Naive thymus-derived CD8-positive, alpha-beta T cell (primary cell): ENCODE results near the gene CREB3L1. TPM values are rescaled to one million over a fixed set of nuclear protein-coding genes. Genes with fewer than 3 reads are reported as not detected.
A peak's percentile ranks its signal among the peaks of the same experiment; 100 is the strongest.

Source experiments
- ATAC-seq, 2 donors: fragments of 150-1000 bp; cut with Tn5 transposase in 1 of 2; sonication (Bioruptor Pico), chemical (Tn5 transposase) in 1 of 2; 1 replicate in 1 of 2; 2 replicates in 1 of 2; pipeline ENCODE4 v1.10.0; 2021; ENCODE audit warnings: mild to moderate bottlenecking in 2 of 2, moderate library complexity in 2 of 2
- POLR2A ChIA-PET: fragments of 350-600 bp; sonication (Branson Sonifier 250); formaldehyde crosslinking; loops from one replicate; lab custom pipeline; 2021; ENCODE audit warnings: antibody characterized with exemption; lab: Charles Lee
- DNase-seq, 10 donors: peaks; one replicate each; pipeline versions ENCODE4 v3.0.0 to v3.0.0-alpha.2; 2020 to 2022
- H3K27ac Mint-ChIP-seq, 10 donors: one replicate each; pipeline ENCODE4 v1.8.0; 2020 to 2022; ENCODE audit warnings: mild to moderate bottlenecking in 10 of 10, mixed read lengths in 10 of 10, moderate library complexity in 4 of 10, inconsistent platforms in 1 of 10
- H3K27me3 Mint-ChIP-seq, 5 donors: one replicate each; pipeline ENCODE4 v1.8.0; 2021 to 2022; ENCODE audit warnings: mixed read lengths in 5 of 5
- H3K36me3 Mint-ChIP-seq, 3 donors: one replicate each; pipeline ENCODE4 v1.8.0; 2020 to 2022; ENCODE audit warnings: mixed read lengths in 3 of 3, mild to moderate bottlenecking in 2 of 3, inconsistent platforms in 1 of 3
- H3K4me1 Mint-ChIP-seq, 4 donors: one replicate each; pipeline ENCODE4 v1.8.0; 2021 to 2022; ENCODE audit warnings: mixed read lengths in 4 of 4
- H3K4me3 Mint-ChIP-seq, 10 donors: one replicate each; pipeline ENCODE4 v1.8.0; 2020 to 2022; ENCODE audit warnings: mild to moderate bottlenecking in 10 of 10, mixed read lengths in 10 of 10, moderate library complexity in 6 of 10, inconsistent platforms in 1 of 10
- H3K9me3 Mint-ChIP-seq, 9 donors: one replicate each; pipeline ENCODE4 v1.8.0; 2020 to 2022; ENCODE audit warnings: mixed read lengths in 9 of 9, mild to moderate bottlenecking in 3 of 9, inconsistent platforms in 1 of 9, moderate library complexity in 1 of 9
- polyA plus RNA-seq, 3 donors: library from polyadenylated mRNA; unstranded; fragments of 300-500 nt; fragmentation: Illumina TruSeq; gene quantifications; one replicate each; pipeline ENCODE4 v1.2.3, GENCODE V29; 2021
- total RNA-seq, 8 experiments: library from RNA in 2 of 8; stranded (reverse) in 2 of 8; gene quantifications; one replicate each; pipeline ENCODE4 v1.2.3 and lab custom pipeline; 2021 to 2026

CREB3L1 gene
- total and polyA plus RNA-seq, 5 experiments from 2014 or later = not detected

DNA sequence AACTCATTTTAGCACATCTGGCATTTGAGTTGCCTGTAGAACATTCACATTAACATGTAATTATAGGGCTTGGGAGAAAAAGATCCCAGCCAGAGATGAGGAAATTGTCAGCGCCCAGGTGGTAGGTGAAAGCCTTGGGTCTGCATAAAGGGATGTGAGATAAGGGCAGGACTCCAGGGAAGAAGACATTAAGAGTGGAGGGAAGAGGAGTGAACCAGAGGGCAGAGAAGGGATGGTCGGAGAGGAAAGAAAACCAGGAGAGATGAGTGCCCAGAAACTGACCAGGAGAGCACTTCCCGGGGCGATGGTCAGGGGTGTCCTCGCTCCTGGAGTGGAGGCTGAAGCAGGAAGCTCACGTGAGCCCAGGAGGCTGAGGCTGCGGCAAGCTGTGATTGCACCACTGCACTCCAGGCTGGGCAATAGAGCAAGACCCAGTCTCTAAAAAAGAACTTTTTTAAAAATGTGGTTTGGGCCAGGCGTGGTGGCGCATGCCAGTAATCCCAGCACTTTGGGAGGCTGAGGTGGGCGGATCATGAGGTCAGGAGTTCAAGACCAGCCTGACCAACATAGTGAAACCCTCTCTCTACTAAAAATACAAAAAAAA lies 49.5 kb downstream of the CREB3L1 start:
- no peak overlapping the region for H3K4me3 Mint-ChIP-seq
- DNase-seq = no peak
- H3K36me3 Mint-ChIP-seq = no peaks in the 10 kb centered on the region
- peaks cover 27 to 49% (median 33%) of the 10 kb centered on the region in 4 donors for H3K4me1 Mint-ChIP-seq
- H3K27ac Mint-ChIP-seq = peak overlapping the region in 7 of 10 donors; percentile 1 to 87 (median 66)
- peaks cover 0 to 21% (median 0%) of the 10 kb centered on the region in 5 donors for H3K27me3 Mint-ChIP-seq
- no peak for ATAC-seq
- POLR2A ChIA-PET = interaction anchor here (1.6 kb wide), 1 partner anchor 9 kb away, joined by 5 read pairs; no protein-coding TSS in a partner anchor
- H3K9me3 Mint-ChIP-seq = no peaks in the 10 kb centered on the region

DNA sequence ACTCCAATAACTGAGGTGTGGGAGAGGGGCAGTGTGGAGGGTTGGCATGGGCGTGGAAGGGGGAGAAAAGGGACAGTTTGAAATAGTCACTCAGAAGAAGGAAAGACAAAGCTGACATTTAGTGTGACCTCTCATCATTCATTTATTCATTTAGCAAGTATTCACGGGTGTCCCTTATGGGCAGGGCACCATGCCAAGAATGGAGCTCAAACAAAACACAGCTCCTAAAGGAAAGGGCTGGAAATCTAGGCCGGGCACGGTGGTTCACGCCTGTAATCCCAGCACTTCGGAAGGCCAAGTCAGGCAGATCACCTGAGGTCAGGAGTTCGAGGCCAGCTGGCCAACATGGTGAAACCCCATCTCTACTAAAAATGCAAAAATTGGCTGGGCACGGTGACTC lies 50.4 kb downstream of the CREB3L1 start:
- ATAC-seq (no peak), DNase-seq (no peak)
- Mint-ChIP-seq H3K4me1 (peaks cover 28 to 49% (median 39%) of the 10 kb centered on the region in 4 donors), H3K9me3 (no peaks in the 10 kb centered on the region), H3K27ac (peak overlapping the region in 4 of 10 donors; percentile 53 to 74 (median 66)), H3K36me3 (no peaks in the 10 kb centered on the region), H3K27me3 (peaks cover 0 to 21% (median 0%) of the 10 kb centered on the region in 5 donors), H3K4me3 (no peak overlapping the region)
- POLR2A ChIA-PET = interaction anchor here (0.6 to 9.1 kb wide), 4 partner anchors 9 to 967 kb away, joined by 3 to 303 read pairs (median 6); partner anchors contain the start of gene DGKZ

DNA sequence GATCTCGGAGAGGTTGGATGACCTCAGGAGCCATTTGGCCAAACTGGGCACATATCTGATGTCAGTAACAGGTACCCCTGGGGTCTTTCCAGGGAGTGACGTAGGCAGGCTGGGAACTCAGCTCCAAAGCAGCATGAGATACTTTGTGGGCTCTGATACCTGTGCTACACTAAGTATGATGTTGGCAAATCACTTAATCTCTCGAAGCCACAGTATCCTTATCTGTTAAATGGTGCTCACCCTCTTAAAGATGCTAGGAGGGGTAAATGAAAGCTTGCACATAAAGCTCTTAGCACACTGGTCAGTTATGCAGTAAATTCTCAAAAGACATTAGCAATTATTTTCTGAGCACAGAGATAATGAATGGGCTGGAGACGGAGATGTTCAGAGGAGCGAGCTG lies 52.7 kb downstream of the CREB3L1 start:
- DNase-seq (no peak), ATAC-seq (no peak)
- peaks cover 30 to 67% (median 57%) of the 10 kb centered on the region in 4 donors for H3K4me1 Mint-ChIP-seq
- POLR2A ChIA-PET = interaction anchor here (0.5 to 9.1 kb wide), 5 partner anchors 10 to 30 kb away, joined by 3 to 303 read pairs (median 8); partner anchors contain the start of gene DGKZ
- no peaks in the 10 kb centered on the region for H3K36me3 Mint-ChIP-seq
- H3K27ac Mint-ChIP-seq = peak overlapping the region; percentile 71 to 99 (median 96)
- H3K27me3 Mint-ChIP-seq = peaks cover 0 to 23% (median 0%) of the 10 kb centered on the region in 5 donors
- no peaks in the 10 kb centered on the region for H3K9me3 Mint-ChIP-seq
- H3K4me3 Mint-ChIP-seq = peak overlapping the region; percentile 65 to 96 (median 86)

DNA sequence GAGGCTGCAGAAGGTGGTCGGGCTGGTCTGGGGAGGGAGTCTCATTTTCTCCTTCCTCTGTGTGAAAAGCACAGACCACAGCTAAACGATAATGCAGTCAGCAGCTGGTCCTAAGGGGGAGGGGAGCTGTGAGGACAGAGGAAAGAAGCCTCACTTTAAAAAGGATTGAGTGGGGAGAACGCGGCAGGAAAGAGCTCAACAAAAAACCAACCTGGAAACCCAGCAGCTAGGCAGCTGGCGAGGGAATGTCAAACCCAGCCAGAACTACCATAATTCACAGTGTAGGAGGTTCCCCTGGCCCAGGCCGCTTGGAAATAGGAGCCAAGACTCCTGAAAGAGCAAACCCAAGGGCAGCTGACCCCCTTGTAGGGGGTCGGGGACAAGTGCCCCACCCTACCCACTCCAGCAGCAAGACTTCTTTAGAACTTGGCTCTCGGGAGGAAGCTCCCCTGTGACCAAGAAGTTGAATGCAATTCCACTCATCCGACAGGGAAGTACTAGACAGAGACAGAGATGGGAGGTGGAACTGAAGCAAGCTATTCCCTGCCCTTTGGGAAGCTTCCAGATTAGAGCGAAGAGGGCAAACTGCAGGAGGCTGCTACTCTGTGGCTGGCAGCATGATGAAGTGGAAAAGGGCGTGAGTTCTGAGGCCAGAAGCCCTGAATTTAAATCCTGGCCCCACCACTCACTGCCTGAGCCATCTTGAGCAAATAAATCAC lies 53.3 kb downstream of the CREB3L1 start:
- DNase-seq = no peak
- Mint-ChIP-seq H3K27me3 (peaks cover 0 to 23% (median 0%) of the 10 kb centered on the region in 5 donors), H3K4me1 (peaks cover 30 to 69% (median 60%) of the 10 kb centered on the region in 4 donors), H3K27ac (peak overlapping the region; percentile 71 to 99 (median 96)), H3K4me3 (peak overlapping the region; percentile 74 to 96 (median 87)), H3K9me3 (no peaks in the 10 kb centered on the region), H3K36me3 (no peaks in the 10 kb centered on the region)
- no peak for ATAC-seq
- POLR2A ChIA-PET = interaction anchor here (0.7 to 9.1 kb wide), 8 partner anchors 10 to 89 kb away, joined by 3 to 303 read pairs (median 6); partner anchors contain the start of gene DGKZ

DNA sequence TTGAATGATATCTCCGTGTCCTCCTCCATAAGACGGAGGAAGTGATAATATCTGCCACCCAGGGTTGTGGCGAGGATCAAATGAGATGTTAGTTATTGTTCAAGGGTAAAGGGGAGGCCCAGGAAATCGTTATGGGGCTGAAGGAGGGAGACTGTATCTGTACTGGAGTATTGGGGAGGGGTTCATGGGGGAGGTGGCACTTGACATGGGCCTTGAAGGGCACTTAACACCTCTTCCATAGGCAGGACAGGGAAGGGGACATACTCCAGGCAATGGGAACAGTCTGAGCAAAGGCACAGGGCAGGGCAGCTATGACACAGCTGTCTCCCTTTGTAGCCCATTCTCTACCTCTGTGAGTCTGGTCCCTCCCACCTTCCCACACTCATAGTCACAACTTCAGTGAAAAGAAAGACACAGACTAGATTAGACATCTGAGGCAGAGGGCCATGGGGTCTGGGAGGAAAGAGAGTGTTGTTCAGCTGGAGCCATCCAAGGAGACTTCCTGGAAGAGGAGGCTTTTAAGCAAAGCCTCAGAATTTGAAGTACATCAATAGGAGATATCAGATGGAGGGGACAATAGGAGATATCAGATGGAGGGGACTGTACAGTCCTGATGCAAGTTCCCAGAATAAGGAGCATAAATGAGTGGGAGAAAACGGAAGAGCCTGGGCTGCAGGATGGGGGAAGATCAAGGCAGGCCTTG lies 54.0 kb downstream of the CREB3L1 start:
- H3K27me3 Mint-ChIP-seq = peaks cover 0 to 23% (median 0%) of the 10 kb centered on the region in 5 donors
- peak overlapping the region; percentile 74 to 96 (median 87) for H3K4me3 Mint-ChIP-seq
- no peaks in the 10 kb centered on the region for H3K9me3 Mint-ChIP-seq
- ATAC-seq (peak; percentile 76 to 81), DNase-seq (peak in 8 of 10 donors; percentile 53 to 82 (median 66))
- peaks cover 34 to 75% (median 65%) of the 10 kb centered on the region in 4 donors for H3K4me1 Mint-ChIP-seq
- POLR2A ChIA-PET = interaction anchor here (0.7 to 9.1 kb wide), 11 partner anchors 9 to 90 kb away, joined by 3 to 303 read pairs (median 4); partner anchors contain the start of gene DGKZ
- H3K27ac Mint-ChIP-seq = peak overlapping the region; percentile 71 to 99 (median 96)
- H3K36me3 Mint-ChIP-seq = peaks cover 0 to 4% (median 0%) of the 10 kb centered on the region in 3 donors

DNA sequence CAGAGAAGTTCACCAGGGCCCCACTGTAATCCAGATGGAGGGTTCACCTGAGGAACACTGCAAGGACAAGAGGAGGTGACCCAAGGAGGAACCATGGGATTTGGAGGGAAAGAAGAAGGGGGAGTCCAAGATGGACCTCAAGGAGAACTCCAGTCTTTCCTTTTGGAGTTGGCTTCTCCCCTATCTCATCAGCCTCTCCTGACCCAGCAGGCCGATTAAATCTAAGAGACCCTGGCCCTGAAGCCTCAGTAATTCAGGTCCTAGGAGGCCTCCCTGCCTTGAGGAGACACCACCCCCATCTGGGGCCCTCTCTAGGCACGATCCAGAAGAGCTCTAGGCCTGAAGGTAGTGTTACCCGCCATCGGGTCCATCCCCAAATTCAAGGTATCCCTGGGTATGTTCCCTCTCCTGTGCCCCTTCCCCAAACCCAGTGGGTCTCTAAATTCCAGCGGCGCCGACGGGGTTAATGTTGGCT lies 54.7 kb downstream of the CREB3L1 start:
- H3K27me3 Mint-ChIP-seq = peaks cover 0 to 18% (median 0%) of the 10 kb centered on the region in 5 donors
- peak overlapping the region; percentile 74 to 96 (median 87) for H3K4me3 Mint-ChIP-seq
- H3K36me3 Mint-ChIP-seq = peaks cover 0 to 7% (median 0%) of the 10 kb centered on the region in 3 donors
- no peaks in the 10 kb centered on the region for H3K9me3 Mint-ChIP-seq
- POLR2A ChIA-PET = interaction anchor here (0.7 to 9.1 kb wide), 10 partner anchors 8 to 89 kb away, joined by 3 to 303 read pairs (median 4); partner anchors contain the start of gene DGKZ
- peak overlapping the region; percentile 71 to 99 (median 96) for H3K27ac Mint-ChIP-seq
- ATAC-seq (peak in 1 of 2 donors; percentile 4), DNase-seq (no peak)
- peaks cover 29 to 73% (median 64%) of the 10 kb centered on the region in 4 donors for H3K4me1 Mint-ChIP-seq

DNA sequence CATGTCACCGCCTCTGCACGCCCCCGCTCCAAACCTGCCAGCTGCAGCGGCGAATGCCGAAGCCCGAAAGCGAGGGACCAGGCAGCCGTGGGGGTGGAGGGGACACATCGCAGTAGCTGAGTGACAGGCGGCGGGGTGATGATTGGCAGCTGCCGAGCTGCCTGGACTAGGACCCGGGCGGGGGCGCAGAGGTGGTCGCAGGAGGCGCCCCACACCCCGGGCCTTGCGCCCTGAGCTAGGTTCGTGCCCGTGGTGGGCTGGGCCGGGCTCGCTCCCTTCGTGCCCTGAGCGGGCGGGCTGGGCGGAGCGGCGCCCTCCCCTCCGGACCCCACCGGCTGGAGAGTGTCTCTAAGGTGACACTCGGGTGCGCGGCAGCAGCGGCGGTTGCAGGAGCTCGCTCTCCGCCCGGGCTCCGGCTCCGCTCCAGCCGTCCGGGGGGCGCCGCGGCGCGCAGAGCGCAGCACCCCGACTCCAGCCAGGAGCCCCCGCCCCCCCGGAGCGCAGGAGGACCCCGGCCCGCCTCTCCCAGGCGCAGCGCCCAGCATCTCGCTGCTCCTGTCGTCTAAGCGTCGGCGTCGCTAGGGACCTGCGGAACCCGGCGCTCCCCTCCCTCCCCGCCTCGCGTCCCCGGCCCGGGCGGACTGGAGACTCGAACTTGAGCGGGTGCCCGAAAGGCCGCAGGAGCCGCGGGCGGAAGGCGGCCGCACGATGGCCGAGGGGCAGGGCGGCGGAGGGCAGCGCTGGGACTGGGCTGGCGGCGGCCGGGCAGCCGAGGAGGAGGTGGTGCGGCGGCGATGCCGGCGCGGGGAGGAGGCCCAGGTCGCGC lies 55.3 kb downstream of the CREB3L1 start:
- Mint-ChIP-seq H3K9me3 (no peaks in the 10 kb centered on the region), H3K27me3 (peaks cover 0 to 18% (median 0%) of the 10 kb centered on the region in 5 donors), H3K4me3 (peak overlapping the region; percentile 78 to 96 (median 92)), H3K4me1 (peaks cover 27 to 73% (median 68%) of the 10 kb centered on the region in 4 donors), H3K36me3 (peaks cover 0 to 7% (median 0%) of the 10 kb centered on the region in 3 donors), H3K27ac (peak overlapping the region; percentile 83 to 99 (median 96))
- peak in 9 of 10 donors; percentile 38 to 74 (median 52) for DNase-seq
- ATAC-seq = peak; percentile 33 to 54
- POLR2A ChIA-PET = interaction anchor here (0.6 to 9.1 kb wide), 11 partner anchors 8 to 90 kb away, joined by 3 to 303 read pairs (median 4); partner anchors contain the start of gene DGKZ

DNA sequence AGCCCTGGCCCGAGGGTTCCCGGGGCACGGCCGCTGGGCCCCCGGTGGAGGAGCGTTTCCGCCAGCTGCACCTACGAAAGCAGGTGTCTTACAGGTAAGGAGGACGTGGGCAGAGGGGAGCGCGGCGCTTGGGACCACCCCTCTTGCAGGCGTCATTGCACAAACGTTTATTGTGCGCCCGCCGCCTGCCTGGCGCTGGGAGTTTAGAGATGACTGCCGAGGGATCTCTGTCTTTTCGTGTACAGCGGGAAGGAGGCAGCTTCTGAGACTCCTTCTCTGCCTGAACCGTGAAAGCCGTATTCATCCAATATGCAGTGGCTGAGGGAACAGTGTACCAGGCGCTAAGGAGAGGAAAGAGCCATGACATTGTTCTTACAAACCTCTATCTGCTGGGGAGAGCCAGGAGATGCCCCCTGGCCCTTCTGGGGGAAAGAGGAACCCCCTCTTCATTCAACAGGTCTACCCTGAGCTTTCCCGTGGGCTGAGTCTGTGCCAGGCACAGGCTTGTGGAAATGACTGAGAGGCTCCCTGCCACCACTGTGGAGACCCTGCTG lies 56.0 kb downstream of the CREB3L1 start:
- H3K27ac Mint-ChIP-seq = peak overlapping the region; percentile 69 to 94 (median 89)
- H3K4me1 Mint-ChIP-seq = peaks cover 27 to 75% (median 70%) of the 10 kb centered on the region in 4 donors
- peak overlapping the region; percentile 78 to 95 (median 88) for H3K4me3 Mint-ChIP-seq
- DNase-seq (peak in 6 of 10 donors; percentile 33 to 54 (median 45)), ATAC-seq (peak; percentile 19 to 29)
- POLR2A ChIA-PET = interaction anchor here (0.6 to 9.1 kb wide), 5 partner anchors 14 to 69 kb away, joined by 4 to 303 read pairs (median 6); partner anchors contain the start of gene DGKZ
- no peaks in the 10 kb centered on the region for H3K9me3 Mint-ChIP-seq
- H3K36me3 Mint-ChIP-seq = peaks cover 0 to 9% (median 0%) of the 10 kb centered on the region in 3 donors
- peaks cover 0 to 18% (median 0%) of the 10 kb centered on the region in 5 donors for H3K27me3 Mint-ChIP-seq

DNA sequence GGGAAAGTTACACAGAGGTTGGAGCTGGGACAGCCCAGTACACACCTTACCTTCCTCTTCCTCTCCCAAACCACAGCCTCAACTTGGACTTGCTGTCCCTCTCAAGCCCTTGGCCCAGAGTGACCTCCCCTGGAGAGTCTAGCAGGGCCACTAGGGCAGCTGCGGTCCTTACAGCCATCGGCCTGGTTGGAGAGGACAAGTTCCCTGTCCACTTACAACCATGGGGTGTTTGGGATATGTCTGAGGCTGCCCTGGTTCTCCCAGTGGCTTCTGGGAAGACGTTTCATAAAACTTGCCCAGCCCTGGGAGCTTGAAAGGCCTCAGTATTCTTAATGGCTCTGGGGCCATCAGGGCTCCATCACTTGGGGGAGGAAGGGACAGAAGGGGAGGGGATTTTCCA lies 56.7 kb downstream of the CREB3L1 start:
- peaks cover 0 to 9% (median 0%) of the 10 kb centered on the region in 3 donors for H3K36me3 Mint-ChIP-seq
- H3K4me3 Mint-ChIP-seq = peak overlapping the region; percentile 78 to 95 (median 88)
- H3K27ac Mint-ChIP-seq = peak overlapping the region in 6 of 10 donors; percentile 27 to 94 (median 80)
- POLR2A ChIA-PET = interaction anchor here (6.4 to 9.1 kb wide), 2 partner anchors 15 kb away, joined by 85 to 303 read pairs; partner anchors contain the start of gene DGKZ
- H3K27me3 Mint-ChIP-seq = peaks cover 0 to 18% (median 0%) of the 10 kb centered on the region in 5 donors
- ATAC-seq (no peak), DNase-seq (no peak)
- H3K9me3 Mint-ChIP-seq = no peaks in the 10 kb centered on the region
- peaks cover 28 to 82% (median 74%) of the 10 kb centered on the region in 4 donors for H3K4me1 Mint-ChIP-seq

DNA sequence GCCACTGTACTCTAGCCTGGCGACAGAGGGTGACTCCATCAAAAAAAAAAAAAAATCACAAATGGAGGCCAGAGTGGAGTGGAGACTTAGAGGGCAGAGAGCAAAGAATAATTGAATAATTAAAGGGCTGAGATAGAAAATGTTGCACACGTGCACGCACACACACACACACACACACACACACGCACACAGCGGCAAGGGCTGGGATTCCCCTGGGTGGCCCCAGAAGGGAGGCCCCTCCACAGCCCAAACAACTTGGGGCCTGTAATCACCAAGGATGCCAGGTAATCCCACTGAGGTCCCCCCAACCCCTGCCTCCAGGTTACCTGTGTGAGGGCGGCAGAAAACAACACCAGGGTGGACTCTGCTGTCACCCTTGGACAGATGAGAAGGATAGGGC lies 57.8 kb downstream of the CREB3L1 start:
- peak overlapping the region in 1 of 10 donors; percentile 32 for H3K27ac Mint-ChIP-seq
- POLR2A ChIA-PET = interaction anchor here (6.4 to 9.1 kb wide), 2 partner anchors 14 to 16 kb away, joined by 85 to 303 read pairs; partner anchors contain the start of gene DGKZ
- peak overlapping the region in 6 of 10 donors; percentile 18 to 88 (median 59) for H3K4me3 Mint-ChIP-seq
- peaks cover 0 to 9% (median 0%) of the 10 kb centered on the region in 3 donors for H3K36me3 Mint-ChIP-seq
- H3K27me3 Mint-ChIP-seq = peaks cover 0 to 11% (median 0%) of the 10 kb centered on the region in 5 donors
- no peak for ATAC-seq
- no peak for DNase-seq
- peaks cover 23 to 82% (median 67%) of the 10 kb centered on the region in 4 donors for H3K4me1 Mint-ChIP-seq
- no peaks in the 10 kb centered on the region for H3K9me3 Mint-ChIP-seq
